Measurements from ENCODE around the gene RGS14. TPM values are rescaled to one million over a fixed set of nuclear protein-coding genes. Genes with fewer than 3 reads are reported as not detected.

RGS14 gene
- total and polyA plus RNA-seq, 7 experiments from 2014 or later: 32.9 to 196 (median 100) TPM

DNA sequence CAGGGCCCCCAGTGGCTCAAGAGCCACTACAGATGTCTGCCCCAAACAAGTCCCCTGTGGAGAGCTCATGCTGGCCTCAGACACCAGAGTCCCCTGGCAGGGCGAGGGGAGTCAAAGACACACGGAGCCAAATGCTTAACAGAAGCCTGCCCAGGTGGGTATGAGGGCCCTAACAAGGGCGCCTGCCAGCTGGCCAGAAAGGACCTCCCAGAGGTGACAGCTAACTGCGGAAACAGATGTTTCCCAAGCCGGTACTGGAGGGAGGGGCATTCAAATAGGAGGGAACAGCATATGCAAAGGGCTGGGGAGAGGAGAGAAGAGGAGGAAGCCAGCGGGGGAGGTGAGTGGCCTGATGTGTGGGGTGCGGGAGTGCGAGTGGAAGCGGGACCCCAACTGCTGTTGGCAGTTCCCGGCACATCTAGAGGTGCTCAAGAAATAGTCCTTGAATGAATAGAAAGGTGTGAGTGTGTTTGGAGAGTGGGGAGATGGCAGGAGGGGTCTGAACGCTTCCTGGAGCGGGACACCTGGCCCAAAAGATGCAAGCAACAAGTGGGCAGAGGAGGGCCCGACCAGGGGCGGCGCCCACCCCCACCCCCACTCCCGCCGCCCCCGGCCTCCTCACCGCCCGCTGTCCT, 46.9 kb upstream of the RGS14 start:
- H3K9me3 Mint-ChIP-seq: peaks cover 0 to 1% (median 0%) of the 10 kb centered on the region in 11 donors
- ChIA-PET CTCF (interaction anchor here (1.4 to 3.9 kb wide), 11 partner anchors 8 to 197 kb away, joined by 3 to 18 read pairs (median 7); partner anchors contain the start of gene PFN3), POLR2A (interaction anchor here (0.8 to 4.7 kb wide), 3 partner anchors 9 to 146 kb away, joined by 3 to 18 read pairs (median 6); no protein-coding TSS in a partner anchor)
- peaks cover 0 to 5% (median 0%) of the 10 kb centered on the region in 5 donors for H3K27me3 Mint-ChIP-seq
- ATAC-seq (no peak), DNase-seq (peak in 1 of 9 donors; percentile 40)
- H3K36me3 Mint-ChIP-seq: peaks cover 0 to 12% (median 0%) of the 10 kb centered on the region in 5 donors
- H3K27ac ChIP-seq (ENCODE audit: low read depth, low read length): no peak overlapping the region
- H3K4me3 ChIP-seq (ENCODE audit: low read length): no peak overlapping the region
- peaks cover 11 to 54% (median 38%) of the 10 kb centered on the region in 7 donors for H3K4me1 Mint-ChIP-seq
- peaks cover 0 to 21% (median 0%) of the 10 kb centered on the region in 3 experiments for H3K36me3 ChIP-seq (ENCODE audit: control insufficient read depth in 2 of 3, insufficient read depth in 3 of 3, low read length in 3 of 3)
- no peaks in the 10 kb centered on the region for H3K9me3 ChIP-seq (ENCODE audit: control insufficient read depth in 2 of 3, low read length in 3 of 3)
- peak overlapping the region; percentile 75 to 93 (median 83) for H3K4me3 Mint-ChIP-seq
- H3K27ac Mint-ChIP-seq: peak overlapping the region in 4 of 9 donors; percentile 54 to 79 (median 63)
- intact Hi-C loops (cut with micrococcal nuclease): loop anchor here in 1 of 2 donors (1.0 to 10.0 kb wide), 3 partner anchors 8 to 666 kb away; partner anchors contain the start of genes PDLIM7, PRELID1, RAB24 and TSPAN17
- H3K27me3 ChIP-seq (ENCODE audit: control insufficient read depth in 2 of 2, insufficient read depth in 2 of 2, low read length in 2 of 2): no peaks in the 10 kb centered on the region
- H3K4me1 ChIP-seq (ENCODE audit: control insufficient read depth in 2 of 2, insufficient read depth in 2 of 2, low read length in 2 of 2): peaks cover 21 to 23% of the 10 kb centered on the region in 2 donors

GRCh38 chr5:177311392-177311722, 46.4 kb upstream of the RGS14 start:
- no peaks in the 10 kb centered on the region for H3K27me3 ChIP-seq (ENCODE audit: control insufficient read depth in 2 of 2, insufficient read depth in 2 of 2, low read length in 2 of 2)
- no peak for ATAC-seq

GRCh38 chr5:177311723-177312648, 45.7 kb upstream of the RGS14 start, which contains the start of gene MXD3:
Gene MXD3, minus strand, starts transcription at chr5:177311898. Its CDS starts 68 bp downstream, at chr5:177311830.
- intact Hi-C loops (cut with micrococcal nuclease): loop anchor here (1.0 to 10.0 kb wide), 9 partner anchors 9 to 667 kb away; partner anchors contain the start of genes LMAN2 (in 2 of the 2), PDLIM7 (in 2 of the 2), PRELID1 (in 2 of the 2) and RAB24 (in 2 of the 2)
- Histone ChIP-seq H3K27ac (ENCODE audit: low read depth, low read length) (peak within 1 kb of the TSS; percentile 51), H3K36me3 (ENCODE audit: control insufficient read depth in 2 of 3, insufficient read depth in 3 of 3, low read length in 3 of 3) (peaks cover 0 to 10% (median 0%) of the 10 kb centered on the region in 3 experiments), H3K27me3 (ENCODE audit: control insufficient read depth in 2 of 2, insufficient read depth in 2 of 2, low read length in 2 of 2) (no peaks in the 10 kb centered on the region), H3K4me1 (ENCODE audit: control insufficient read depth in 2 of 2, insufficient read depth in 2 of 2, low read length in 2 of 2) (peaks cover 21 to 22% of the 10 kb centered on the region in 2 donors), H3K9me3 (ENCODE audit: control insufficient read depth in 2 of 3, low read length in 3 of 3) (no peaks in the 10 kb centered on the region), H3K4me3 (ENCODE audit: low read length) (peak within 1 kb of the TSS; percentile 77)
- Mint-ChIP-seq H3K27me3 (peaks cover 0 to 5% (median 0%) of the 10 kb centered on the region in 5 donors), H3K4me3 (peak within 1 kb of the TSS; percentile 78 to 93 (median 84)), H3K4me1 (peaks cover 11 to 49% (median 32%) of the 10 kb centered on the region in 7 donors), H3K27ac (peak within 1 kb of the TSS in 6 of 9 donors; percentile 42 to 92 (median 59)), H3K36me3 (peaks cover 0 to 7% (median 0%) of the 10 kb centered on the region in 5 donors), H3K9me3 (peaks cover 0 to 1% (median 0%) of the 10 kb centered on the region in 11 donors)
- POLR2A ChIA-PET: interaction anchor here (0.7 to 4.7 kb wide), 5 partner anchors 8 to 64 kb away, joined by 3 to 18 read pairs (median 4); partner anchors contain the start of genes LMAN2, PRELID1 and RAB24
- DNase-seq (peak; percentile 87 to 97 (median 92)), ATAC-seq (peak; percentile 95)
- CTCF ChIA-PET: interaction anchor here (0.7 to 1.6 kb wide), 6 partner anchors 37 to 144 kb away, joined by 3 to 7 read pairs (median 3); partner anchors contain the start of gene SLC34A1

More at GRCh38 chr5:177311392-177311722, 46.4 kb upstream of the RGS14 start:
- Mint-ChIP-seq H3K27me3 (peaks cover 0 to 5% (median 0%) of the 10 kb centered on the region in 5 donors), H3K4me1 (peaks cover 11 to 54% (median 35%) of the 10 kb centered on the region in 7 donors), H3K4me3 (peak overlapping the region in 8 of 10 donors; percentile 49 to 93 (median 78)), H3K27ac (peak overlapping the region in 1 of 9 donors; percentile 65), H3K36me3 (peaks cover 0 to 9% (median 0%) of the 10 kb centered on the region in 5 donors), H3K9me3 (peaks cover 0 to 1% (median 0%) of the 10 kb centered on the region in 11 donors)
- Histone ChIP-seq H3K4me3 (ENCODE audit: low read length) (peak overlapping the region; percentile 77), H3K4me1 (ENCODE audit: control insufficient read depth in 2 of 2, insufficient read depth in 2 of 2, low read length in 2 of 2) (peaks cover 21 to 22% of the 10 kb centered on the region in 2 donors), H3K36me3 (ENCODE audit: control insufficient read depth in 2 of 3, insufficient read depth in 3 of 3, low read length in 3 of 3) (peaks cover 0 to 16% (median 0%) of the 10 kb centered on the region in 3 experiments), H3K9me3 (ENCODE audit: control insufficient read depth in 2 of 3, low read length in 3 of 3) (no peaks in the 10 kb centered on the region), H3K27ac (ENCODE audit: low read depth, low read length) (peak overlapping the region; percentile 51)
- ChIA-PET CTCF (interaction anchor here (1.6 kb wide), 1 partner anchor 62 kb away, joined by 3 read pairs; no protein-coding TSS in a partner anchor), POLR2A (interaction anchor here (0.7 to 4.7 kb wide), 3 partner anchors 8 to 65 kb away, joined by 3 to 18 read pairs (median 4); partner anchors contain the start of genes PRELID1 and RAB24)
- peak in 1 of 9 donors; percentile 41 for DNase-seq
- intact Hi-C loops (cut with micrococcal nuclease): loop anchor here in 1 of 2 donors (1.0 to 10.0 kb wide), 3 partner anchors 8 to 667 kb away; partner anchors contain the start of genes PDLIM7, PRELID1, RAB24 and TSPAN17

GRCh38 chr5:177312649-177313181, 45.0 kb upstream of the RGS14 start:
- peak overlapping the region in 3 of 9 donors; percentile 42 to 92 (median 56) for H3K27ac Mint-ChIP-seq
- POLR2A ChIA-PET: interaction anchor here (0.8 to 1.5 kb wide), 3 partner anchors 9 to 39 kb away, joined by 3 to 4 read pairs (median 4); partner anchors contain the start of genes LMAN2, PRELID1 and RAB24
- CTCF ChIA-PET: interaction anchor here (0.7 to 1.6 kb wide), 8 partner anchors 15 to 143 kb away, joined by 3 to 7 read pairs (median 3); partner anchors contain the start of genes LMAN2 and SLC34A1

GRCh38 chr5:177313561-177314259, 44.0 kb upstream of the RGS14 start:
- ATAC-seq (no peak), DNase-seq (no peak)
- Mint-ChIP-seq H3K4me3 (no peak overlapping the region), H3K27ac (peak overlapping the region in 2 of 9 donors; percentile 23 to 62), H3K27me3 (peaks cover 0 to 5% (median 0%) of the 10 kb centered on the region in 5 donors), H3K9me3 (peaks cover 0 to 1% (median 0%) of the 10 kb centered on the region in 11 donors), H3K4me1 (peaks cover 11 to 63% (median 35%) of the 10 kb centered on the region in 7 donors), H3K36me3 (peaks cover 0 to 9% (median 0%) of the 10 kb centered on the region in 5 donors)
- Histone ChIP-seq H3K36me3 (ENCODE audit: control insufficient read depth in 2 of 3, insufficient read depth in 3 of 3, low read length in 3 of 3) (no peaks in the 10 kb centered on the region), H3K27me3 (ENCODE audit: control insufficient read depth in 2 of 2, insufficient read depth in 2 of 2, low read length in 2 of 2) (no peaks in the 10 kb centered on the region), H3K9me3 (ENCODE audit: control insufficient read depth in 2 of 3, low read length in 3 of 3) (no peaks in the 10 kb centered on the region), H3K4me1 (ENCODE audit: control insufficient read depth in 2 of 2, insufficient read depth in 2 of 2, low read length in 2 of 2) (peaks cover 21 to 22% of the 10 kb centered on the region in 2 donors), H3K27ac (ENCODE audit: low read depth, low read length) (no peak overlapping the region), H3K4me3 (ENCODE audit: low read length) (no peak overlapping the region)
- ChIA-PET POLR2A (interaction anchor here (0.6 to 1.5 kb wide), 2 partner anchors 10 to 12 kb away, joined by 3 to 4 read pairs; no protein-coding TSS in a partner anchor), CTCF (interaction anchor here (0.8 to 1.1 kb wide), 2 partner anchors 14 to 38 kb away, joined by 3 to 4 read pairs; partner anchors contain the start of gene LMAN2)
- intact Hi-C loops (cut with micrococcal nuclease): loop anchor here in 1 of 2 donors (1.0 to 10.0 kb wide), 3 partner anchors 89 to 669 kb away; partner anchors contain the start of gene TSPAN17

More at GRCh38 chr5:177312649-177313181, 45.0 kb upstream of the RGS14 start:
- intact Hi-C loops (cut with micrococcal nuclease): loop anchor here (1.0 to 10.0 kb wide), 9 partner anchors 9 to 668 kb away; partner anchors contain the start of genes LMAN2 (in 2 of the 2), GRK6 (in 1 of the 2), PDLIM7 (in 1 of the 2) and PRELID1 (in 1 of the 2)
- Mint-ChIP-seq H3K4me3 (peak overlapping the region; percentile 58 to 93 (median 81)), H3K36me3 (peaks cover 0 to 6% (median 0%) of the 10 kb centered on the region in 5 donors), H3K4me1 (peaks cover 11 to 54% (median 31%) of the 10 kb centered on the region in 7 donors), H3K27me3 (peaks cover 0 to 5% (median 0%) of the 10 kb centered on the region in 5 donors), H3K9me3 (peaks cover 0 to 1% (median 0%) of the 10 kb centered on the region in 11 donors)
- Histone ChIP-seq H3K4me1 (ENCODE audit: control insufficient read depth in 2 of 2, insufficient read depth in 2 of 2, low read length in 2 of 2) (peaks cover 21 to 22% of the 10 kb centered on the region in 2 donors), H3K27me3 (ENCODE audit: control insufficient read depth in 2 of 2, insufficient read depth in 2 of 2, low read length in 2 of 2) (no peaks in the 10 kb centered on the region), H3K4me3 (ENCODE audit: low read length) (peak overlapping the region; percentile 77), H3K9me3 (ENCODE audit: control insufficient read depth in 2 of 3, low read length in 3 of 3) (no peaks in the 10 kb centered on the region), H3K36me3 (ENCODE audit: control insufficient read depth in 2 of 3, insufficient read depth in 3 of 3, low read length in 3 of 3) (peaks cover 0 to 2% (median 0%) of the 10 kb centered on the region in 3 experiments), H3K27ac (ENCODE audit: low read depth, low read length) (peak overlapping the region; percentile 36)
- DNase-seq: peak in 2 of 9 donors; percentile 31 to 60
- ATAC-seq: peak; percentile 1

Measured in naive thymus-derived CD4-positive, alpha-beta T cell (primary cell).